BJ (cell line): Measurements from ENCODE around the gene CSF2. TPM values are rescaled to one million over a fixed set of nuclear protein-coding genes. Genes with fewer than 3 reads are reported as not detected.

Source experiments
- CTCF ChIA-PET: fragments of 350-600 bp; formaldehyde crosslinking; extraction: SDS; loops from one replicate; lab custom pipeline; 2021; ENCODE audit warnings: antibody characterized with exemption, inconsistent platforms; lab: Yijun Ruan, JAX
- POLR2A ChIA-PET: fragments of 300-600 bp; sonication (Branson Sonifier 250); formaldehyde crosslinking; extraction: SDS; loops from one replicate; lab custom pipeline; 2021; ENCODE audit warnings: antibody characterized with exemption; lab: Charles Lee
- DNase-seq: peaks from one replicate; pipeline ENCODE4 v3.0.0-alpha.2; 2011; ENCODE audit warnings: low read depth
- H3K27me3 ChIP-seq: 2 replicates; pipeline ENCODE4 v1.6.0; 2011; ENCODE audit warnings: low read length; ENCODE audit not compliant: control insufficient read depth, insufficient read depth
- H3K36me3 ChIP-seq: 2 replicates; pipeline ENCODE4 v1.5.1; 2011; ENCODE audit warnings: low read length; ENCODE audit not compliant: control insufficient read depth, insufficient read depth
- H3K4me3 ChIP-seq: 2 replicates; pipeline ENCODE4 v1.5.1; 2011; ENCODE audit warnings: low read depth, mild to moderate bottlenecking, control low read depth, low read length
- polyA plus RNA-seq: library from polyadenylated mRNA; depleted of rRNA; stranded (reverse); fragments of >200 nt; gene quantifications from 2 replicates; pipeline ENCODE4 v1.2.3, GENCODE V29; 2011
- TF ChIP-seq, protein P1 (sequence below): IDR thresholded peaks from 2 replicates; pipeline ENCODE4 v1.5.1; 2011; ENCODE audit warnings: low read depth, mild to moderate bottlenecking, control low read depth, inconsistent platforms, low read length, moderate library complexity; ENCODE audit not compliant: insufficient read depth

Gene CSF2
- polyA plus RNA-seq, 1 experiment: not detected

DNA sequence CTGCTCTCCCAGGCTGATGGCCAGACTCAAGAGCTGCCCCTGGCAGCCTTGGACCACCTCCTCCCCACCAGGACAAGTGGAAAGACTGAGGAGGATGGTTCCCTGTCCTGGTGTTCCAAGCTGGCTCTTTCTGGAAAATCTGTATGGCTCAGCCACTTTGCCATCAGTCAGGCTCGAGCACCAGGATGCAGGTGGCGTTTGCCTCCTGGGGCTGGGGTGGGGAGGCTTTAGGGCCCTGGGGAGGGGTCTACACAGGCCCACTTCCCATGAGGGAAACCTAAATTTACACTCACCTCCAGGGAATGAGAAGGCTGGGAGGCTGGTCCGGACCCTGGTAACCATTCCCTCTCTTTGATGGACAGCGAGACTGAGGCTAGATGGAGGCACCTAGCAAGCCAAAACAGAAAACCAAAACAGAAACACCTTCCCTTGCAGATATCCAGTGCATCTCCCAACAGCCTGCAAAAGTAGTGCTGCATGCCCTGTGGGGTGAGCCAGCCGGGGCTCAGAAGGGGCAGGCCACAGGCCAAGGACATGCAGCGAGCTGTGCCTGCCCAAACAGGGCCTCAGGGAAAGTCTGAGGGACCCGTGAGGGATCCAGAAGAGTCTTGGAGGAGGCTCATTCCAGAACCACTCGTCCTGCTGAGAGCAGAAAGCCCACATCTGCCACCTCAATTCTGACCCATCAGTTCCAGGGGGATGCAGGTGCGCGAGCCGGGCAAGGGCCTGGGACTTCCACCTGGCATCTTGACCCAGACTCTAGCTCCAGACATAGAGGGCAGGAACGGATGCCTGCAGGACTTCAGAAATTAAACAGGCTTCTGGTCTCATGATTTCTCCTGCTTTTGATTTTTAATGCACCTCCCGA, 5.4 kb upstream of the CSF2 start:
- H3K4me3 ChIP-seq: no peak overlapping the region
- TF ChIP-seq, protein P1, sequence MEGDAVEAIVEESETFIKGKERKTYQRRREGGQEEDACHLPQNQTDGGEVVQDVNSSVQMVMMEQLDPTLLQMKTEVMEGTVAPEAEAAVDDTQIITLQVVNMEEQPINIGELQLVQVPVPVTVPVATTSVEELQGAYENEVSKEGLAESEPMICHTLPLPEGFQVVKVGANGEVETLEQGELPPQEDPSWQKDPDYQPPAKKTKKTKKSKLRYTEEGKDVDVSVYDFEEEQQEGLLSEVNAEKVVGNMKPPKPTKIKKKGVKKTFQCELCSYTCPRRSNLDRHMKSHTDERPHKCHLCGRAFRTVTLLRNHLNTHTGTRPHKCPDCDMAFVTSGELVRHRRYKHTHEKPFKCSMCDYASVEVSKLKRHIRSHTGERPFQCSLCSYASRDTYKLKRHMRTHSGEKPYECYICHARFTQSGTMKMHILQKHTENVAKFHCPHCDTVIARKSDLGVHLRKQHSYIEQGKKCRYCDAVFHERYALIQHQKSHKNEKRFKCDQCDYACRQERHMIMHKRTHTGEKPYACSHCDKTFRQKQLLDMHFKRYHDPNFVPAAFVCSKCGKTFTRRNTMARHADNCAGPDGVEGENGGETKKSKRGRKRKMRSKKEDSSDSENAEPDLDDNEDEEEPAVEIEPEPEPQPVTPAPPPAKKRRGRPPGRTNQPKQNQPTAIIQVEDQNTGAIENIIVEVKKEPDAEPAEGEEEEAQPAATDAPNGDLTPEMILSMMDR: no peak
- H3K27me3 ChIP-seq: no peaks in the 10 kb centered on the region
- H3K36me3 ChIP-seq: no peaks in the 10 kb centered on the region
- ChIA-PET POLR2A (no interaction called here), CTCF (interaction anchor here (0.8 to 1.9 kb wide), 4 partner anchors 66 to 170 kb away, joined by 3 to 13 read pairs (median 3); no protein-coding TSS in a partner anchor)
- DNase-seq: no peak

DNA sequence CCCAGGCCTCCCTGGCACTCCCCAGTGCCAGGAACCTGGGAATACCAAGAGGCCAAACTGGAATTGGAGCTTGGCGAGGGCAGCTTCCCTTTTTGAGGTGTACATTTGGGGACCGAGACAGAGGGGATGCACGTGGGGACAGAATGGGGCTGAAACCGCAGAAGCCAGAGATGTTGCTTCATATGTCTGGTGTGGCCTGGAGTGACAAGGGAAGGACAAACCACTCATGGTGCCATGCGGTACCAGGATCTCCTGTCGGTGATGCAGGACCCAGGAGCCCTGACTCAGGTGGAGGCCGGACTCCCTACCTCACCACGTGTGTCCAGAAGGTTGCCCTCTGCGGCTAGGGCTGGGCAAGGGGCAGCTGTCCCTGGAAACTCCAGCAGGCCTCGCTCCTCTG, 4.0 kb upstream of the CSF2 start:
- TF ChIP-seq, protein P1: no peak
- DNase-seq: no peak
- H3K27me3 ChIP-seq: no peaks in the 10 kb centered on the region
- ChIA-PET POLR2A (no interaction called here), CTCF (interaction anchor here (1.3 kb wide), 1 partner anchor 168 kb away, joined by 3 read pairs; no protein-coding TSS in a partner anchor)
- no peaks in the 10 kb centered on the region for H3K36me3 ChIP-seq
- H3K4me3 ChIP-seq: no peak overlapping the region

DNA sequence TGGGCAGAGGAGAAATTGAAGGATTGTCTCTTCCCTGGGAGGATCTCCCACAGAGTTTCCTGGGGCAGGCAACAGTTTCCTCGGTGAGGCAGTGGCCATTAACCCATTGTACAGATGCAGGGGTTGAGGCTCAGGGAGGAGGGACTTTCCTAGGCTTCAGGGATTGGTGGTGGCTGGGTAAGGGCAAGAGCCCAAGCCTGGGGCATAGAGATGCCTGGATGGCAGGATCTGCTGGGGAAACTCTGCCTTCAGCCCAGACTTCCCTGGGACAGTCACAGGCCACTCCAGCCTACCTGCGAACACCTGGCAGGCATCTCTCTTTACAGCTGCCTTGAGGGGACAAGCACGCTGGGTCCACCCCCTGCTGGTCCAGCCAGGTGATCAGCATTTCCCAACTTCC, 3.6 kb upstream of the CSF2 start:
- Histone ChIP-seq H3K27me3 (no peaks in the 10 kb centered on the region), H3K4me3 (no peak overlapping the region), H3K36me3 (no peaks in the 10 kb centered on the region)
- CTCF ChIA-PET: no interaction called here
- POLR2A ChIA-PET: no interaction called here
- TF ChIP-seq, protein P1: no peak
- DNase-seq: no peak

DNA sequence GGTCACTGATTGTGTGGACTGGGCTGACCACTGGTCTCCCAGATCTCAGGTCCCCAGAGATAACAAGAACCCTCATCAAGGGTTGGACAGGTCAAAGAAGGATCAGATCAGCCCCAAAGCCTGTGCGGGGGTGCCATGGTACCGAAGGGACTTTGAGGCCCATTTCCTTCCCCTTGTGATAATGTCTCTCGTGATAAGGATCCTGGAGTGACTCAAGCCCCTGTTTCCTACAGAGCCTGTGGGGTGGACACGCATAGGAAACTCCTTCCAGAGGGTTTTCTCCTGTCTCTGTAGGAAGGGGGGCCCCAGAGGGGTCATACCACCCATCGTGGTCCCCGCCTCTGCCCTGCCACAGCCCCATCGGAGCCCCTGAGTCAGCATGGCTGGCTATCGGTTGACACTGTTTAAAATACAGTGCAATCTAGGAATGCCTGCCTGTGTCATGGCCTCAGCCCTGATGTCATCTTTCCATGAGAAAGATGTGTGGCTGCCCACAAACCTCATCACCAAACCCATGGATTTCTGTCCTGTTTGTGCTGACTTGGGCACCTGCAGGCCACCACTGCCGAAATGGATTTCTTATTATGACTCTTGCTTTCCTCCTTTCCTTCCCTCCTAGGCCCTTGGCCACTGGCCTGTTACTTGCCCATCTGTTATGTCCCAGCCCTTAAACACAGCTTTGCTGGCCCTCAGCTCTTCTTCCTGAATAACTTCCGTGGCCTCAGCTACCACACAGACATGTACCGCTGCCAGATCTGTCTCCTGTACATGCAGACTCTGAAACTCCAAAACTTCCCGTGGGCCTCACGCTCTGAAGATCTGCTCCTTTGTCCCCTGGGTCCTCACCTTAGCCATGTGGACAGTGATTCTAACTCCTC, 2.9 kb upstream of the CSF2 start:
- TF ChIP-seq, protein P1: no peak
- Histone ChIP-seq H3K36me3 (no peaks in the 10 kb centered on the region), H3K4me3 (no peak overlapping the region), H3K27me3 (no peaks in the 10 kb centered on the region)
- ChIA-PET POLR2A (no interaction called here), CTCF (interaction anchor here (0.7 to 1.1 kb wide), 4 partner anchors 8 to 122 kb away, joined by 3 to 5 read pairs (median 4); no protein-coding TSS in a partner anchor)
- no peak for DNase-seq

DNA sequence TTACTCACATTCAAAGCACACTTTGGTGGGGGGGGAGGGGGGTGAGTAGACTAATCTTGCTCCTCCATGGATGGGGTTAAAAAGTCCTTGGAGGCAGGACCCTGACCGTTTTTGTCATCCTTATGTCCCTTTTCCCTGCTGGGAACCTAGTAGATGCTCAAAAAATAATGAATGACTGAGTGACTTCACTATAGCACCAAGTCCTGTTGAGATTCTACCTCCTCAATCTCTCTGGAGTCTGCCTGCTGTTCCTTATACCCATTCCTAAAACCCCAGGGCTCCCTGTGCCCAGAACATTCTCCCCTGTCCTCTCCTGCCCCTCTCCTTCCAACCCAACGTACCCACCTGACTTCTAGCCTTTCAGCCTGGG, 2.3 kb upstream of the CSF2 start:
- Histone ChIP-seq H3K36me3 (no peaks in the 10 kb centered on the region), H3K4me3 (no peak overlapping the region), H3K27me3 (no peaks in the 10 kb centered on the region)
- CTCF ChIA-PET: interaction anchor here (0.7 to 3.1 kb wide), 5 partner anchors 9 to 121 kb away, joined by 3 to 8 read pairs (median 4); no protein-coding TSS in a partner anchor
- TF ChIP-seq, protein P1: no peak
- POLR2A ChIA-PET: no interaction called here
- no peak for DNase-seq
